Right hindlimb (tissue), 1 donor: ENCODE data around the gene SLCO2B1.

Experiments used
- DNase-seq: peaks from one replicate; pipeline ENCODE4 v3.0.0-alpha.2; 2018

The SLCO2B1 gene

GRCh38 chr11:75195167-75195962 lies 44.5 kb downstream of the SLCO2B1 start:
- peak; percentile 43 for DNase-seq

GRCh38 chr11:75196426-75196825 lies 45.5 kb downstream of the SLCO2B1 start:
- DNase-seq = no peak

- DNase-seq = no peak
Observed at GRCh38 chr11:75197512-75198277, 46.8 kb downstream of the SLCO2B1 start.

GRCh38 chr11:75198278-75198973 lies 47.5 kb downstream of the SLCO2B1 start:
- no peak for DNase-seq

- DNase-seq = no peak
Observed at GRCh38 chr11:75199412-75199955, 48.6 kb downstream of the SLCO2B1 start.

- no peak for DNase-seq
Observed at GRCh38 chr11:75200051-75200450, 49.1 kb downstream of the SLCO2B1 start.

GRCh38 chr11:75200531-75200930 lies 49.6 kb downstream of the SLCO2B1 start:
- no peak for DNase-seq

- no peak for DNase-seq
Observed at GRCh38 chr11:75201771-75202170, 50.9 kb downstream of the SLCO2B1 start.

- no peak for DNase-seq
Observed at GRCh38 chr11:75202195-75202594, 51.3 kb downstream of the SLCO2B1 start.

GRCh38 chr11:75203138-75203537 lies 52.2 kb downstream of the SLCO2B1 start:
- DNase-seq = no peak

GRCh38 chr11:75203641-75204011 lies 52.7 kb downstream of the SLCO2B1 start:
- DNase-seq = no peak

GRCh38 chr11:75204012-75204674 lies 53.2 kb downstream of the SLCO2B1 start:
- no peak for DNase-seq

- DNase-seq = peak; percentile 85
Observed at GRCh38 chr11:75204685-75205563, 54.0 kb downstream of the SLCO2B1 start.

GRCh38 chr11:75205564-75206020 lies 54.7 kb downstream of the SLCO2B1 start:
- DNase-seq = no peak

- no peak for DNase-seq
Observed at GRCh38 chr11:75208446-75208845, 57.5 kb downstream of the SLCO2B1 start.

GRCh38 chr11:75212411-75212810 lies 61.5 kb downstream of the SLCO2B1 start:
- DNase-seq = no peak

- peak; percentile 84 for DNase-seq
Observed at GRCh38 chr11:75214411-75214821, 63.5 kb downstream of the SLCO2B1 start.

- DNase-seq = no peak
Observed at GRCh38 chr11:75214843-75215242, 63.9 kb downstream of the SLCO2B1 start.

- DNase-seq = no peak
Observed at GRCh38 chr11:75219869-75220268, 69.0 kb downstream of the SLCO2B1 start.

GRCh38 chr11:75223954-75224643 lies 73.2 kb downstream of the SLCO2B1 start:
- DNase-seq = no peak

GRCh38 chr11:75225794-75226193 lies 74.9 kb downstream of the SLCO2B1 start:
- DNase-seq = no peak
